ENCODE measurements around the gene MAP3K3. TPM values are rescaled to one million over a fixed set of nuclear protein-coding genes. Genes with fewer than 3 reads are reported as not detected.

Gene MAP3K3
- total RNA-seq, 2 experiments from 2014 or later = 75.8 to 78.1 TPM

GRCh38 chr17:63587770-63588169 lies 34.4 kb upstream of the MAP3K3 start:
- POLR2A ChIA-PET = interaction anchor here (0.6 kb wide), 1 partner anchor 32 kb away, joined by 4 read pairs; no protein-coding TSS in a partner anchor
- H3K27me3 Mint-ChIP-seq = no peaks in the 10 kb centered on the region

GRCh38 chr17:63588797-63589196 lies 33.4 kb upstream of the MAP3K3 start:
- no peaks in the 10 kb centered on the region for H3K9me3 Mint-ChIP-seq
- TF ChIP-seq CTCF (IDR thresholded peaks at IDR 0.05) = no peak
- peaks cover 75% of the 10 kb centered on the region for H3K36me3 Mint-ChIP-seq (ENCODE audit: low read depth)
- no peaks in the 10 kb centered on the region for H3K27me3 ChIP-seq (ENCODE audit: control insufficient read depth in 1 of 2, insufficient read depth in 2 of 2, low read length in 2 of 2)
- CTCF ChIA-PET = no interaction called here
- POLR2A ChIA-PET = no interaction called here
- intact Hi-C loops (cut with DNase I, micrococcal nuclease) = no loop called here
- no peak for DNase-seq
- no peak for ATAC-seq (ENCODE audit: poor library complexity)
- peaks cover 78% of the 10 kb centered on the region for H3K36me3 ChIP-seq (ENCODE audit: insufficient read depth, low read length)
- no peaks in the 10 kb centered on the region for H3K27me3 Mint-ChIP-seq
- H3K4me3 ChIP-seq (ENCODE audit: low read length) = no peak overlapping the region
- H3K27ac Mint-ChIP-seq = peak overlapping the region; percentile 44
- H3K4me1 ChIP-seq (ENCODE audit: insufficient read depth, low read length) = peaks cover 18% of the 10 kb centered on the region
- no peaks in the 10 kb centered on the region for H3K9me3 ChIP-seq (ENCODE audit: control insufficient read depth in 1 of 2, insufficient read depth in 1 of 2, low read length in 2 of 2)
- H3K4me3 Mint-ChIP-seq = no peak overlapping the region
- no peak overlapping the region for H3K27ac ChIP-seq (ENCODE audit: low read depth in 1 of 2, low read length in 2 of 2)
- peaks cover 16% of the 10 kb centered on the region for H3K4me1 Mint-ChIP-seq (ENCODE audit: low read depth)

More at GRCh38 chr17:63587770-63588169, 34.4 kb upstream of the MAP3K3 start:
- Histone ChIP-seq H3K36me3 (ENCODE audit: insufficient read depth, low read length) (peaks cover 82% of the 10 kb centered on the region), H3K4me1 (ENCODE audit: insufficient read depth, low read length) (peaks cover 18% of the 10 kb centered on the region), H3K27ac (ENCODE audit: low read depth in 1 of 2, low read length in 2 of 2) (no peak overlapping the region), H3K9me3 (ENCODE audit: control insufficient read depth in 1 of 2, insufficient read depth in 1 of 2, low read length in 2 of 2) (no peaks in the 10 kb centered on the region), H3K27me3 (ENCODE audit: control insufficient read depth in 1 of 2, insufficient read depth in 2 of 2, low read length in 2 of 2) (no peaks in the 10 kb centered on the region), H3K4me3 (ENCODE audit: low read length) (no peak overlapping the region)
- Mint-ChIP-seq H3K4me3 (no peak overlapping the region), H3K4me1 (ENCODE audit: low read depth) (peaks cover 24% of the 10 kb centered on the region), H3K36me3 (ENCODE audit: low read depth) (peaks cover 82% of the 10 kb centered on the region), H3K9me3 (no peaks in the 10 kb centered on the region), H3K27ac (no peak overlapping the region)
- intact Hi-C loops (cut with DNase I, micrococcal nuclease) = no loop called here
- TF ChIP-seq CTCF (IDR thresholded peaks at IDR 0.05) = no peak
- ATAC-seq (ENCODE audit: poor library complexity) (no peak), DNase-seq (no peak)
- CTCF ChIA-PET = no interaction called here

GRCh38 chr17:63589646-63590045 lies 32.6 kb upstream of the MAP3K3 start:
- no peak for TF ChIP-seq CTCF (IDR thresholded peaks at IDR 0.05)
- ChIA-PET POLR2A (interaction anchor here (0.6 kb wide), 1 partner anchor 260 kb away, joined by 3 read pairs; no protein-coding TSS in a partner anchor), CTCF (no interaction called here)
- no peak for DNase-seq
- Histone ChIP-seq H3K36me3 (ENCODE audit: insufficient read depth, low read length) (peaks cover 78% of the 10 kb centered on the region), H3K27me3 (ENCODE audit: control insufficient read depth in 1 of 2, insufficient read depth in 2 of 2, low read length in 2 of 2) (no peaks in the 10 kb centered on the region), H3K4me3 (ENCODE audit: low read length) (no peak overlapping the region), H3K27ac (ENCODE audit: low read depth in 1 of 2, low read length in 2 of 2) (no peak overlapping the region), H3K9me3 (ENCODE audit: control insufficient read depth in 1 of 2, insufficient read depth in 1 of 2, low read length in 2 of 2) (no peaks in the 10 kb centered on the region), H3K4me1 (ENCODE audit: insufficient read depth, low read length) (peaks cover 12% of the 10 kb centered on the region)
- no peak for ATAC-seq (ENCODE audit: poor library complexity)
- no peaks in the 10 kb centered on the region for H3K9me3 Mint-ChIP-seq
- intact Hi-C loops (cut with DNase I, micrococcal nuclease) = no loop called here
- H3K27ac Mint-ChIP-seq = no peak overlapping the region
- no peak overlapping the region for H3K4me3 Mint-ChIP-seq
- H3K4me1 Mint-ChIP-seq (ENCODE audit: low read depth) = peaks cover 15% of the 10 kb centered on the region
- no peaks in the 10 kb centered on the region for H3K27me3 Mint-ChIP-seq
- peaks cover 70% of the 10 kb centered on the region for H3K36me3 Mint-ChIP-seq (ENCODE audit: low read depth)

Measured in CD4-positive, alpha-beta T cell (primary cell).